ENCODE measurements around the gene PSORS1C1. TPM values are rescaled to one million over a fixed set of nuclear protein-coding genes. Genes with fewer than 3 reads are reported as not detected.

Gene PSORS1C1
- total RNA-seq, 1 donor from 2014 or later = not detected

GRCh38 chr6:31122791-31123706 is 8.4 kb downstream of the PSORS1C1 start:
- H3K4me3 Mint-ChIP-seq (ENCODE audit: low read depth) = no peak overlapping the region
- intact Hi-C loops (cut with micrococcal nuclease) = no loop called here
- H3K27ac Mint-ChIP-seq = no peak overlapping the region
- DNase-seq (ENCODE audit: low spot score) = no peak
- peaks cover 8% of the 10 kb centered on the region for H3K27me3 Mint-ChIP-seq (ENCODE audit: low read depth)
- no peaks in the 10 kb centered on the region for H3K36me3 Mint-ChIP-seq (ENCODE audit: low read depth)
- no peaks in the 10 kb centered on the region for H3K4me1 Mint-ChIP-seq (ENCODE audit: low read depth)
- H3K9me3 Mint-ChIP-seq = no peaks in the 10 kb centered on the region

GRCh38 chr6:31125162-31125561 is 10.6 kb downstream of the PSORS1C1 start:
- peaks cover 18% of the 10 kb centered on the region for H3K27me3 Mint-ChIP-seq (ENCODE audit: low read depth)
- intact Hi-C loops (cut with micrococcal nuclease) = no loop called here
- H3K4me1 Mint-ChIP-seq (ENCODE audit: low read depth) = no peaks in the 10 kb centered on the region
- H3K36me3 Mint-ChIP-seq (ENCODE audit: low read depth) = no peaks in the 10 kb centered on the region
- H3K27ac Mint-ChIP-seq = no peak overlapping the region
- no peaks in the 10 kb centered on the region for H3K9me3 Mint-ChIP-seq
- no peak for DNase-seq (ENCODE audit: low spot score)
- no peak overlapping the region for H3K4me3 Mint-ChIP-seq (ENCODE audit: low read depth)

- H3K27me3 Mint-ChIP-seq (ENCODE audit: low read depth) = peaks cover 18% of the 10 kb centered on the region
- H3K36me3 Mint-ChIP-seq (ENCODE audit: low read depth) = no peaks in the 10 kb centered on the region
Observed at GRCh38 chr6:31125586-31126363, 11.2 kb downstream of the PSORS1C1 start.

GRCh38 chr6:31126396-31127175 is 12.0 kb downstream of the PSORS1C1 start:
- H3K36me3 Mint-ChIP-seq (ENCODE audit: low read depth) = no peaks in the 10 kb centered on the region
- no peaks in the 10 kb centered on the region for H3K9me3 Mint-ChIP-seq
- DNase-seq (ENCODE audit: low spot score) = no peak
- intact Hi-C loops (cut with micrococcal nuclease) = no loop called here
- H3K27me3 Mint-ChIP-seq (ENCODE audit: low read depth) = peaks cover 18% of the 10 kb centered on the region
- H3K4me1 Mint-ChIP-seq (ENCODE audit: low read depth) = no peaks in the 10 kb centered on the region
- no peak overlapping the region for H3K27ac Mint-ChIP-seq
- no peak overlapping the region for H3K4me3 Mint-ChIP-seq (ENCODE audit: low read depth)

More at GRCh38 chr6:31125586-31126363, 11.2 kb downstream of the PSORS1C1 start:
- H3K27ac Mint-ChIP-seq = no peak overlapping the region
- H3K9me3 Mint-ChIP-seq = no peaks in the 10 kb centered on the region
- intact Hi-C loops (cut with micrococcal nuclease) = no loop called here
- H3K4me3 Mint-ChIP-seq (ENCODE audit: low read depth) = no peak overlapping the region
- H3K4me1 Mint-ChIP-seq (ENCODE audit: low read depth) = no peaks in the 10 kb centered on the region
- DNase-seq (ENCODE audit: low spot score) = no peak

DNA sequence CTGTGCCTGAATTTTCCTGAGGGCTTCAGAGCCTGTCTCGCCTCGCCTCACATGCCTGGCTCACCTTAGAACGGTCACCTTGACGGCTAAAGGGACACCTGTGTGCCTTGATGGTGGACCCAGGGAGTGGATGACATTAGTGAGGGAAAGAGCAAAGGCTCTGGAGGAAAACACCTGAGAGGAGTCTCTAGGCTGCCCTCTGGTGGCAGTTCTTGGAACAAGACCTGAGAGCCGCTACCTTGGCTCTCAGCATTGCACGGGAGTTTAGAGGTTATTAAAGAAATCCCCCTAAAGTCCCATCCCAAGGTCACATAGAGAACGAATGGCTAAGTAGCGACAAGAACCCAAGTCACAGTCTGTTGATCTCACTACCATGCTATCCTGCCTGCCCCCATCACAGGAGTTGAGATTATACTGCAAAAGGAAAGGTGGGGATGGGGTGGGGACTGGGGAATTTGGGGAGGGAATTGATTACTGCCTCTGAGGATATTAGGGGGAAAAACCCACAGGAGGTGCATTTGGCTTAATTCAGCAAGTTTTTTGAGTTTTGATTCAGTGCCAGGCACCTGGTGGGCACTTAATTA is 13.6 kb downstream of the PSORS1C1 start:
- Mint-ChIP-seq H3K9me3 (no peaks in the 10 kb centered on the region), H3K4me1 (ENCODE audit: low read depth) (no peaks in the 10 kb centered on the region), H3K36me3 (ENCODE audit: low read depth) (no peaks in the 10 kb centered on the region), H3K4me3 (ENCODE audit: low read depth) (no peak overlapping the region), H3K27ac (no peak overlapping the region), H3K27me3 (ENCODE audit: low read depth) (peaks cover 18% of the 10 kb centered on the region)
- peak; percentile 52 for DNase-seq (ENCODE audit: low spot score)
- intact Hi-C loops (cut with micrococcal nuclease) = no loop called here

GRCh38 chr6:31129130-31129529 is 14.5 kb downstream of the PSORS1C1 start:
- Mint-ChIP-seq H3K4me3 (ENCODE audit: low read depth) (no peak overlapping the region), H3K27ac (no peak overlapping the region), H3K36me3 (ENCODE audit: low read depth) (no peaks in the 10 kb centered on the region), H3K9me3 (no peaks in the 10 kb centered on the region), H3K27me3 (ENCODE audit: low read depth) (peaks cover 18% of the 10 kb centered on the region), H3K4me1 (ENCODE audit: low read depth) (no peaks in the 10 kb centered on the region)
- intact Hi-C loops (cut with micrococcal nuclease) = no loop called here
- no peak for DNase-seq (ENCODE audit: low spot score)

DNA sequence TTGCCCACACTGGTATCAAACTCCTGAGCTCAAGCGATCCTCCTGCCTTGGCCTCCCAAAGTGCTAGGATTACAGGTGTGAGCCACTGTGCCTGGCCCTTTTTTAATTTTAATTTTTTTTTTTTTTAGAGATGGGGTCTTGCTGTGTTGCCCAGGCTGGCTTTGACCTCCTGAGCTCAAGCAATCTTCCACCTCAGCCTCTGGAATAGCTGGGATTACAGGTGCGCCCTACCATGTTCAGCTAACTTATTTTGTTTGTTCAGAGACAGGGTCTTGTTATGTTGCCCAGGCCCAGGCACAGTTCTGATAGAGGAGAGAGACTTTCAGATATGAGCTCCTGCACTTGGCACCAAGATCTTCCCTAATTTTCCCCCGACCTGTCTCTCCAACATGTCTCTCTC is 16.2 kb downstream of the PSORS1C1 start:
- Mint-ChIP-seq H3K9me3 (no peaks in the 10 kb centered on the region), H3K4me1 (ENCODE audit: low read depth) (no peaks in the 10 kb centered on the region), H3K36me3 (ENCODE audit: low read depth) (no peaks in the 10 kb centered on the region), H3K27ac (no peak overlapping the region), H3K27me3 (ENCODE audit: low read depth) (peaks cover 16% of the 10 kb centered on the region), H3K4me3 (ENCODE audit: low read depth) (no peak overlapping the region)
- DNase-seq (ENCODE audit: low spot score) = no peak
- intact Hi-C loops (cut with micrococcal nuclease) = no loop called here

DNA sequence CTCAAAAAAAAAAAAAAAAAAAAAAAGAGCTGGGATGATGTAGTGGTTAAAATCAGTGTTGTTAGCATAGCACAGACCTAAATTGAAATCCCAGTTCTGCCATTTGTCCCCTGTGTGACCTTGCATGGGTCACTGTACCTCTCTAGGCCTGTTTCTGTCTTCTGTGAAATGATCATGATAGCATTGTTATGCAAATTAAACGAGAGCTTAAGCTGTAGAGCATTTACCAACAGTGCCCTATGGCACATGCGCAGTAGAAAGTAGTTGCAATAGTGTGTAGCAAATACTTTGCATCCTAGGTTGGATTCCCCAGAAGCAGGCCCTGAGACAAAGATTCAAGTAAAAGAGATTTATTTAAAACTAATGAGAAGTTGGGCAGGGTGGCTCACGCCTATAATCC is 17.0 kb downstream of the PSORS1C1 start:
- H3K4me3 Mint-ChIP-seq (ENCODE audit: low read depth) = no peak overlapping the region
- no peak overlapping the region for H3K27ac Mint-ChIP-seq
- intact Hi-C loops (cut with micrococcal nuclease) = no loop called here
- no peaks in the 10 kb centered on the region for H3K4me1 Mint-ChIP-seq (ENCODE audit: low read depth)
- H3K36me3 Mint-ChIP-seq (ENCODE audit: low read depth) = no peaks in the 10 kb centered on the region
- DNase-seq (ENCODE audit: low spot score) = no peak
- peaks cover 16% of the 10 kb centered on the region for H3K27me3 Mint-ChIP-seq (ENCODE audit: low read depth)
- H3K9me3 Mint-ChIP-seq = no peaks in the 10 kb centered on the region

- Mint-ChIP-seq H3K36me3 (ENCODE audit: low read depth) (no peaks in the 10 kb centered on the region), H3K9me3 (no peaks in the 10 kb centered on the region), H3K27ac (no peak overlapping the region), H3K27me3 (ENCODE audit: low read depth) (peaks cover 17% of the 10 kb centered on the region), H3K4me3 (ENCODE audit: low read depth) (no peak overlapping the region), H3K4me1 (ENCODE audit: low read depth) (peaks cover 3% of the 10 kb centered on the region)
- intact Hi-C loops (cut with micrococcal nuclease) = no loop called here
- no peak for DNase-seq (ENCODE audit: low spot score)
Observed at GRCh38 chr6:31132806-31133205, 18.2 kb downstream of the PSORS1C1 start.

DNA sequence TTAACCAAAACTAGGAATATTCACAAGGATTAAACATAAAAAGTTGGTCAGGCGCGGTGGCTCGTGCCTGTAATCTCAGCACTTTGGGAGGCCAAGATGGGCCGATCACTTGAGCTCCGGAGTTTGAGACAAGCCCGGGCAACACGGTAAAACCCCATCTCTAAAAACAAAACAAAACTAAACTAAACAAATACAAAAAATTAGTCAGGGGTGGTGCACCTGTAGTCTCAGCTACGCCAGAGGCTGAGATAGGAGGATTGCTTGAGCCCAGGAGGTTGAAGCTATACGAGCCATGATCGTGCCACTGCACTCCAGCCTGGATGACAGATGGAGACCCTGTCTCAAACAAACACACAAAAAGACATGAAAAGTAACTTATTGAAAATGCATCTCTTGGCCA is 21.1 kb downstream of the PSORS1C1 start:
- DNase-seq (ENCODE audit: low spot score) = no peak
- peaks cover 3% of the 10 kb centered on the region for H3K4me1 Mint-ChIP-seq (ENCODE audit: low read depth)
- H3K27ac Mint-ChIP-seq = no peak overlapping the region
- no peaks in the 10 kb centered on the region for H3K36me3 Mint-ChIP-seq (ENCODE audit: low read depth)
- H3K9me3 Mint-ChIP-seq = no peaks in the 10 kb centered on the region
- intact Hi-C loops (cut with micrococcal nuclease) = loop anchor here (2.0 kb wide), 1 partner anchor 23 kb away; the partner anchor contains the start of gene TCF19
- peaks cover 2% of the 10 kb centered on the region for H3K27me3 Mint-ChIP-seq (ENCODE audit: low read depth)
- no peak overlapping the region for H3K4me3 Mint-ChIP-seq (ENCODE audit: low read depth)

- no peak within 1 kb of the TSS for H3K4me3 Mint-ChIP-seq (ENCODE audit: low read depth)
- H3K27ac Mint-ChIP-seq = no peak within 1 kb of the TSS
- DNase-seq (ENCODE audit: low spot score) = no peak
- H3K36me3 Mint-ChIP-seq (ENCODE audit: low read depth) = peaks cover 6% of the 10 kb centered on the region
- peaks cover 3% of the 10 kb centered on the region for H3K4me1 Mint-ChIP-seq (ENCODE audit: low read depth)
- intact Hi-C loops (cut with micrococcal nuclease) = no loop called here
- peaks cover 2% of the 10 kb centered on the region for H3K27me3 Mint-ChIP-seq (ENCODE audit: low read depth)
- no peaks in the 10 kb centered on the region for H3K9me3 Mint-ChIP-seq
Observed at GRCh38 chr6:31138982-31139381, 24.4 kb downstream of the PSORS1C1 start, which contains the start of gene PSORS1C2. Gene PSORS1C2, minus strand, starts transcription at chr6:31139066. Its CDS starts 40 bp downstream, at chr6:31139026.

GRCh38 chr6:31139599-31139998 is 25.0 kb downstream of the PSORS1C1 start:
- no peak overlapping the region for H3K4me3 Mint-ChIP-seq (ENCODE audit: low read depth)
- intact Hi-C loops (cut with micrococcal nuclease) = no loop called here
- peaks cover 3% of the 10 kb centered on the region for H3K4me1 Mint-ChIP-seq (ENCODE audit: low read depth)
- H3K36me3 Mint-ChIP-seq (ENCODE audit: low read depth) = peaks cover 9% of the 10 kb centered on the region
- DNase-seq (ENCODE audit: low spot score) = no peak
- H3K27me3 Mint-ChIP-seq (ENCODE audit: low read depth) = peaks cover 2% of the 10 kb centered on the region
- H3K9me3 Mint-ChIP-seq = no peaks in the 10 kb centered on the region
- no peak overlapping the region for H3K27ac Mint-ChIP-seq
